Panc1 (cell line): ENCODE data around the gene EXPH5. TPM values are rescaled to one million over a fixed set of nuclear protein-coding genes. Genes with fewer than 3 reads are reported as not detected.

Experiments
- ATAC-seq: fragments of 200-7000 bp; cut with Tn5 transposase; 2 replicates; pipeline ENCODE4 v1.9.1; 2020; ENCODE audit warnings: mild to moderate bottlenecking, moderate library complexity
- BruUV-seq: library from RNA; stranded (reverse); fragments of 400-500 nt; replicated peaks from 2 replicates; lab custom pipeline; 2021; lab: Mats Ljungman, UMichigan
- CTCF ChIA-PET: fragments of 300-600 bp; sonication (Branson Sonifier 250); formaldehyde crosslinking; loops from one replicate; lab custom pipeline; 2022; ENCODE audit warnings: antibody characterized with exemption; lab: Charles Lee
- POLR2A ChIA-PET: fragments of 300-600 bp; sonication (Branson Sonifier 250); formaldehyde crosslinking; loops from one replicate; lab custom pipeline; 2022; ENCODE audit warnings: antibody characterized with exemption; lab: Charles Lee
- DNase-seq: peaks from one replicate; pipeline ENCODE4 v3.0.0-alpha.2; 2010; ENCODE audit warnings: low read depth, low spot score
- H3K27ac ChIP-seq: 2 replicates; pipeline ENCODE4 v1.5.1; 2011; ENCODE audit warnings: mild to moderate bottlenecking, low read length, inconsistent platforms
- H3K27me3 ChIP-seq: fragments of 200-500 bp; sonication (Bioruptor generic); 2 replicates; pipeline ENCODE4 v1.6.0; 2014; ENCODE audit warnings: low read length, inconsistent platforms; ENCODE audit not compliant: control insufficient read depth, insufficient read depth
- H3K36me3 ChIP-seq: fragments of 200-500 bp; sonication (Bioruptor generic); 2 replicates; pipeline ENCODE4 v1.5.1; 2014; ENCODE audit warnings: inconsistent platforms, mild to moderate bottlenecking, low read length, moderate library complexity; ENCODE audit not compliant: control insufficient read depth, insufficient read depth
- H3K4me1 ChIP-seq: 2 replicates; pipeline ENCODE4 v1.5.1; 2011; ENCODE audit warnings: inconsistent platforms, mild to moderate bottlenecking, low read length, moderate library complexity; ENCODE audit not compliant: control insufficient read depth, insufficient read depth
- H3K4me3 ChIP-seq, 2 experiments: 2 replicates each; pipeline ENCODE4 v1.5.1; 2011 to 2012; ENCODE audit warnings: low read depth in 2 of 2, low read length in 2 of 2, mild to moderate bottlenecking in 2 of 2, inconsistent platforms in 1 of 2, moderate library complexity in 1 of 2
- H3K9me3 ChIP-seq: fragments of 200-500 bp; sonication (Bioruptor generic); 2 replicates; pipeline ENCODE4 v1.5.1; 2014; ENCODE audit warnings: low read depth, mild to moderate bottlenecking, inconsistent platforms, low read length, moderate library complexity; ENCODE audit not compliant: control insufficient read depth, insufficient read depth
- CTCF ChIP-seq: fragments of 450-650 bp; IDR thresholded peaks from 2 replicates; pipeline ENCODE4 v1.5.1; 2017; ENCODE audit warnings: mild to moderate bottlenecking
- POLR2AphosphoS5 ChIP-seq: IDR thresholded peaks from 2 replicates; pipeline ENCODE4 v1.6.1; 2012; ENCODE audit warnings: mild to moderate bottlenecking, low read depth, low read length, moderate library complexity
- REST ChIP-seq, 2 experiments: IDR thresholded peaks; 2 replicates each; pipeline ENCODE4 v1.6.1; 2011 to 2012; ENCODE audit warnings: low read depth in 2 of 2, control low read depth in 1 of 2, low read length in 1 of 2, mild to moderate bottlenecking in 1 of 2, moderate library complexity in 1 of 2; ENCODE audit not compliant: insufficient read depth in 1 of 2
- SIN3A ChIP-seq: IDR thresholded peaks from 2 replicates; pipeline ENCODE4 v1.6.1; 2012; ENCODE audit warnings: low read depth, mild to moderate bottlenecking, low read length, moderate library complexity, borderline replicate concordance; ENCODE audit not compliant: insufficient read depth
- TCF7L2 ChIP-seq: IDR thresholded peaks from 2 replicates; pipeline ENCODE4 v1.6.1; 2011; ENCODE audit warnings: mild to moderate bottlenecking, low read depth, low read length, inconsistent platforms
- in situ Hi-C: cut with HindIII; loops from 2 replicates; pipeline ENCODE4 v1.10.0; 2016; ENCODE audit warnings: low sequenced_read_pairs, low pct_unique_long_range_greater_than_20kb
- intact Hi-C: fragments of 100-400 bp; cut with micrococcal nuclease; formaldehyde crosslinking; loops from one replicate; pipeline ENCODE4 v1.10.0; 2022; ENCODE audit not compliant: unreplicated experiment
- total RNA-seq: library from RNA; stranded (reverse); gene quantifications from one replicate; pipeline ENCODE4 v1.2.1, GENCODE V29; 2021; ENCODE audit not compliant: unreplicated experiment

EXPH5 gene
- total RNA-seq, 1 experiment from 2014 or later = 0.85 TPM

GRCh38 chr11:108556019-108556418, 37.5 kb downstream of the EXPH5 start:
- DNase-seq (no peak), ATAC-seq (no peak)
- Histone ChIP-seq H3K27ac (no peak overlapping the region), H3K9me3 (no peaks in the 10 kb centered on the region), H3K4me3 (no peak overlapping the region), H3K4me1 (no peaks in the 10 kb centered on the region), H3K27me3 (peaks cover 11% of the 10 kb centered on the region), H3K36me3 (no peaks in the 10 kb centered on the region)
- ChIA-PET POLR2A (no interaction called here), CTCF (no interaction called here)
- intact Hi-C loops (no loop called here), in situ Hi-C loops (no loop called here)
- TF ChIP-seq CTCF (no peak), SIN3A (no peak), REST (IDR thresholded peaks at IDR 0.05; ENCODE audit: insufficient read depth in 1 of 2, low read depth in 2 of 2, low read length in 1 of 2) (no peak), POLR2AphosphoS5 (no peak), TCF7L2 (no peak)
- BruUV-seq = no TSS peak

GRCh38 chr11:108551651-108552462, 41.7 kb downstream of the EXPH5 start:
- in situ Hi-C loops (no loop called here), intact Hi-C loops (no loop called here)
- ChIA-PET POLR2A (no interaction called here), CTCF (no interaction called here)
- H3K36me3 ChIP-seq = no peaks in the 10 kb centered on the region
- H3K4me3 ChIP-seq = no peak overlapping the region
- TF ChIP-seq TCF7L2 (no peak), SIN3A (no peak), CTCF (no peak), REST (IDR thresholded peaks at IDR 0.05; ENCODE audit: insufficient read depth in 1 of 2, low read depth in 2 of 2, low read length in 1 of 2) (no peak), POLR2AphosphoS5 (no peak)
- H3K27me3 ChIP-seq = no peaks in the 10 kb centered on the region; the same call in 1 of the 2 replicates
- ATAC-seq = no peak
- no TSS peak for BruUV-seq
- H3K4me1 ChIP-seq = no peaks in the 10 kb centered on the region
- no peaks in the 10 kb centered on the region for H3K9me3 ChIP-seq
- no peak for DNase-seq
- no peak overlapping the region for H3K27ac ChIP-seq
